Embryonic facial prominence (tissue), 1 donor: ENCODE results near the gene NRXN3.

Experiments used
- DNase-seq: peaks from one replicate; pipeline ENCODE4 v3.0.0-alpha.2; 2016; ENCODE audit errors: extremely low spot score

NRXN3 gene

DNA sequence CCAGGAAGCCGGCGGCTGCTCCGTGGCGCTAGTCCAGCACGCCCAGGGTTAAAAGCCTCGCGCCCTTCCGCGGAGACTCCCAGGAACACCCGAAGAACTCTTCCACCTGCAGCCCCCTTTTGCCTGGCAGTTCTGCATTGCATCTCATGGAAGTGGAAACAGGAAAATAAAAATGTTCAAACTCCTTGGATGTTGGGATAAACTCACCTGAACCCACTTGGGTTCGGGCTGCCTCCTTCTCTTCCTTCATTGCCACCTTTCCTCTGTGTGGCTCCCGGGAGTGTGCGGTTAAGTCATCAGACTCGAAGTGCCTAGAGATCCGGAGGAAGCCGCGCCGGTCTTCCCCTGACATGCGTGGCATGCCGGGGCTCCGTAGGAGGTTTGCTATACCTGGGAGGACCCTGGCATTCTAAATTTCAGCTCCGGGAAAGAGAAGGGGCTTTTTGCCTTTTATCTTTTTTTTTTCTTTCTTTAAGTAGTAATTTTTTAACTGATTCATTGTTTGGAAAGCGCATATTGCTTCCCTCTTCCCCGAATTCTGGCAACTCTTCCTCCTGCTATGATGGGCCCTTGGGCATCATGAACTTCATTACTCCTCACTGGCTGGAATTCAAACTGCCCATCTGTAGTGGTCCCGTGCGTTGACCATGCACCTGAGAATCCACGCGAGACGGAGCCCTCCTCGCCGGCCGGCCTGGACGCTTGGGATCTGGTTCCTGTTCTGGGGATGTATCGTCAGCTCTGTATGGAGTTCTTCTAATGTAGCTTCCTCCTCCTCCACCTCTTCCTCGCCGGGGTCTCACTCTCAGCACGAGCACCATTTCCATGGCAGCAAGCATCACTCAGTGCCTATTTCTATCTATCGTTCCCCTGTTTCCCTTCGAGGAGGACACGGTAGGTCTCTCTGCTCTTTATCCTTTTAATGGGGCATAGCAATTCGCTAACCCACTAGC is 1109.7 kb downstream of the NRXN3 start:
- DNase-seq = no peak

DNA sequence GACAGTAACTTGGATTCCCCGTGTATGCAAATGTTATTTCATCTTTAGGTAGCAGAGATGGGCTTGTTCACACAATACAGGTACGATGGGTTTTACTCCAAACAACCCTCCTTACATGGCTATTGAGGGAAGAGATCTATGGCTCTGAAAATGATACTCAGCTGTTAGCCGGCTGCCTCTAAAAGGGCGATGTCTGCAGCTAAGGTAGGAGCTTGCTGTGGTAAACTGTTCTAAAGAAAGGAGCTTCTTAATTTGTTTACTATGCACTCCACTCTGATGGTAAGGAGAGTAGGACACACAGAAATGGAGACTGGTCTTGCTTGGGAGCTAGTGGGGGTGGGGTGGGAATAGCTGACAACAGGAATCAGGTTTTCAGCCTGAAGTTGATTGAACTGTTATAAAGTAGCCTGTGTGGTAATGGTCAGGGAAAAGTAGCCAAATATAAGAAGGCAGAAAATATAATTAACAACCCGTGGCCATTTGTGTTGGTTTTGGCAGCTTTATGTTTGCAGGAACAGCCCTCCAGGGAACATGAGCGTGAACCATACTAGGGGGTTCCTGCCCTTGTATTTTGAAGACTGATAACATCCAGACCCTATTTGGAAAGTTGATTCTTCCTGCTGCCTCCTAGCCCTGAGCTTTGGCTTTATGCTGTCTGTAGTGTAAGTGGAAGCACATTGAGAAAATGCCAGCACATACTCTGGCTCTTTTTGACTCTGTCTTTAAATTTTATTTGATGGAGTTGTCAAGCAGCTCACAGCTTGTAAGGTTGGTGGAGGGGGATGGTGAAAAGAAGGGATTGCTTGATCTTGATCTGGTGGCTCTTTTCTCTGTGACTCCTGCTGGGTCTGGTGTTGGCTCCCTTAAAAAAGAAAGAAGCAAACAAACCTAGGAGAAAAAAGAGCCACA is 1111.3 kb downstream of the NRXN3 start:
- DNase-seq = no peak

DNA sequence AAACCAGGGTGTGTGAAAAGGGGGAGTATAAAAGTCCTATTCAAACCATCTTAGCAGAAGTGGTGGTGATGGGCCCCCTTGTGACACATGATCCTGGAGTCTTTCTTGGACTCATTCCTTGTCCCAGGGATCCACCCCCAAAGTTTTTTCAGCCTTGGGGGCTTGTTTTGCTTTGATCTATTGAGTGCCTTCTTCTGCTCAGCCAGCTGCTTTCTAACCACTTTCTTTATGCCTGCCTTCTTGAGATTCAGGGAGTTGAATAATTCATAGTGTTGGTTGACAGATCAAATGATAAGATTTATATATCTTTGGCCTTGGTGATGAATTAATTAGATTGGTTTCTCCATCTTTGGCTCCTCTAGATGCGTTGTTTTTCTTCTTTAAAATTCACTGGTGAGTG is 1114.4 kb downstream of the NRXN3 start:
- DNase-seq = no peak

DNA sequence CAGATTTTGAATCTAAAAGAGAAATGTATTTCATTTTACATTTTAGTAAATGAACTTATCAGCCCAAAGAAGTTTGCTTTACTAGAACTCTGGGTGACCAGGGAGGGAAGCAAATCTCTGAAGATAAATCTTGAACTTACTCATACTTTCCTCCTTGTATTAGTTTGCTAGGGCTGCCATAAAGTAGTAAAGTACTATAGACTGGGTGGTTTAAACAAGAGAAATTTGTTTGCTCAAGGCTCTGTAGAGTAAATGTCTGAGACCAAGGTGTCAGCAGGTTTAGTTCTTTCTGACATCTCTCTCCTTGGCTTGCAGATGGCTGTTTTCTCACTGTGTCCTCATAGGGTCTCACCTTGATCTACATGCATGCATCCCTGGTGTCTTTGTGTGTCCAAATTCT is 1115.1 kb downstream of the NRXN3 start:
- no peak for DNase-seq

DNA sequence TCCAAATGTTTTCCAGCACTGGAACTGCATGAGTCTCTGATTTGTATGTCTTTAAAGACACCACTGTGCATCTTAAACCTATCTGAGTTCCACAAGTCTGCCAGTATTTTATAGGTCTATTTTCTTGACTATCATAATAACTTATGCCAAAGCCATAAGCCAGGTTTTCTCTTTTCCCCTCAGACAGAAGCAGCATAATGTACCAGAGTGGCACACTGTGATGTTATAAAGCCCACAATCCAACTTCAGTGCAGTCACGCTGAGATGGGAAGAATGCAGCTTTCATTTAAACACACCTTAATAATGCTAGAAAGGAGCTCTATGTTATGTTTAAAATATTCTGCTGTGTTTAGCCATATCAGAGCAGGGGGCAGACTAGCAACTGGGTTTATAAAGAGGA is 1117.8 kb downstream of the NRXN3 start:
- DNase-seq = no peak

DNA sequence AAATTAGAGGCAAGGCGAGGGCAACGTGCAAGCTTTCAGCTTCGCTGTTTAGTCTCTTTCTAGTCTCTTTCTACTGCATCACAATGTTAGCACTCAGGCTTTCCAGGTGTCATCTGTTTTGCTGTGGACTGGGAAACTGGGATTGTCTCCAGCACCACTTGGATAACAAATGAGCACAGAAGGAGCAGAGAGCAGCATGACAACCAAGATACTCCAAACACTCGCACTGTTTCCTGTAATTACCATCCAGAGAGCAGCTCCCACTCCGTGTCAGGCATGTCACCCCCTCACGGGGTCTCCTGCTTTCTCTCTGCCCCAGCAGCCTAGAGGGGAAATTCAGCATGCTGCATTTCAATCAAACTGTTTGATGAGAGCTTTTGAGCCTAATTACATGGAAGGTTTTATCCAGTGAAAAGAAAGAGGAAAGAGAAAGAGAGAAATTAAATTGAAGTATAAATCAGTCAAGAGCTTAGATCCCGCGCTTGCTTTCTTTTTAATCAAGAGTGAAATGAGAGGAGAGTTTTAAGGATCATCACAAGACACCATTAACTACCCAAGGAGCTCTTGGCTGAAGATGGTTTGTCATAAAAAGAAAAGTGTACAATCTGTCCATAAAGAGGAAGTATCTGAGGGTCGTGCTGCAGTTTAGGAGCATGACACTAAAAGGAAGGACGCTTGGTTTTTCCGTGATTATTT is 1123.5 kb downstream of the NRXN3 start:
- no peak for DNase-seq

DNA sequence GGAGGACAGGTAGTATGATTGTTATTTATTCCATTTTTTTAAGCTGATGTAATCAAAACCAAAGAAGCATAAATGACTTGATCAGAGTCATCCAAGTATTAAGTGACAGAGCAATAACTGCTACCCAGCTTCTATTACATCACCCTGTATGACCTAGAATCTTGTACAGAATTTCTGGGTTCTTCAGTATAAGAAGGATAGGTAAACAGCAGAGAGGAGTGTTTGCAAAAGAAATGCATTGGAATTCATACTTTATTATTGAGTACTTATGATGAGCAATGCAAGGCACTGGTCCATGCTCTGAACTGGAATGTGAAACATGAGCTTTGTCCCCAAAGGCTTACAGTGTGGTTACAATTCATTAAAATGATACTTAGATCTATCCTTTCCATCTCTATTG is 1124.3 kb downstream of the NRXN3 start:
- DNase-seq = no peak

DNA sequence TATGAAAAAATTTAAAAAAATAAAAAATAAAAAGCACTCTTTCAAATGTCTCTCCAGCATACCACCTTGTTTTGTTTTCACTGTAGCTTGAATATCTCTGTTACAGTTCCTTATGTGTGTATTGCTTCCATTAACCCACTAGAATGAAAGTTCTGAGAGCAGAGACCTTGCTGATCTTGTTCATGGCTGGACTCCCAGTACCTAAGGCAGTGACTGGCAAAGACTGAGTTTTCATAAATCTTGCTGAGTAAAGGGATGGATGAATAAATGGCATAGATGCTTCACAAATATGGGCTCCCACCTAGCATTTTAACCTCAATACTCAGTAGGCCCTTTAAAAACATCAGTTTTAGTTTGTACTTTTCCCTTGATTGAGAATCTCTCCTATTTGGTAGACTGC is 1125.2 kb downstream of the NRXN3 start:
- no peak for DNase-seq

DNA sequence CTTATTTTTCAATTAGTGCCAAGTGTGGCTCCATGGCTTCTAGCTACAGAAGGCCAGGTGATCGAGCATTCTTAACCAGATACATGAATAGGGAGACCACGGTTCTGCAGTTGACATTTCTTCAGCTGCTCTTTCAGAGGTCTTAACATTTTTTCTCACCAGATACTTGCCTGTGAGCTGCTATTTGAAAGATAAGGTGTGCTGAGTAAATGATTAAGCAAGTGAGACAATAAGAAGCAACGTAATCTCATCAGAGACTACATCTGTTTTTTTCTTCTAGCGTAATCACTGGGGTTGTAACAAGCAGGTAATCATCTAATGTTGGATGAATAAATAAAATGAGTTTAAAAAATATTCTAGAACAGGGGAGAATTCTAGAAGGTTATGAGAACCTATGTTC is 1128.2 kb downstream of the NRXN3 start:
- no peak for DNase-seq

DNA sequence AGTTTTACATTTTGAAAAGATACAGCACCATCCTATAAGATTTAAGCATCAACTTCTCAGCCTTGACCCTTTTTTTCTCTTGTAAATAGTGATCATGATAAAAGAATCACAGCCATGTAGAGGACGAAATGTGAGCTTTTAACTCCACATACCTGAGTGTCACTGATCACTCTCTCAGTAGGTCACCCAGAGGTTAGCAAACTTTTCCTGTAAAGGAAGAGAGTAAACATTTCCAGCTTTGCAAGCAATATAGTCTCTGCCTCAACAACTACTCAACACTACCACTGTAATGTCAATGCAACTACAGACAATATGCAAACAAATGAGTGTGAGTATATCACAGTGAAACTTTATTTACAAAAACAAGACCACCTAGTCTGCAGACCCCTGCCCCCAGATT is 1129.0 kb downstream of the NRXN3 start:
- DNase-seq = no peak

DNA sequence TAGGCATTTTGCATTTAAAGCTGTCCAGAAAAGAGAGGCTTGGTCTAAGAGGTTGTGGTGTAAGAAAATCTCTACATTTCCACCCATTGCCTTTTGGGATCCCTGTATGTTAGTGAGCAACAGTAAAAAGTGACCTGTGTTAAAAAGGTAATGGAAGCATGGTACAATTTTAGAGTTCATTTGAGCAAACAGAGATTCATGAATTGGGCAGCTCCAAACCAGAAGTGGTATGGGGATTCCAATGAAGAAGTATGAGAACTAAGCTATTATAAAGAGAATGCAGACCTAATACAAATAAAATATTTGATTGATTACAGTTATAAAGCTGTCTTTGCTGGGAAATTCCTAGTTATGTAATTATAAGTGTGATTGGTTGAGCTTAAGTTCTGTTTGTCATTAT is 1134.1 kb downstream of the NRXN3 start:
- no peak for DNase-seq

DNA sequence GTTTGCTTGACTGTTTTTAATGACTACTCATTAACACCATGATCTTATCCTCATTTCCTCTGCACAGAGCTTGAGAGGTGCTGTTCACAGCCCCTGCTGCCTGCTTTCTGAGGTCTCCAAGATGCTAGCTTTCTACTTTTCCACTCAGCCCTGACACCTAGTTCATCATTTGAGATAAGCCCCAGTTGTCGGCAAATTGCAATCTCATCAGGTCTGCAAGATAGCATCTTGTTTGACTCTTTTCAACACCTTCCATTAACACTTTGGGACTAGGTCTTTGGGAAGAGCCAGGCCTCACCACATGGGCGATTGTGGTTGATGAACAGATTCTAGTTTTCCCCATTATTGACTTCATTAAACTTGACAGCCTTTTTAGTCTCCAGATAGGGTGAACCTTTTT is 1136.4 kb downstream of the NRXN3 start:
- no peak for DNase-seq

DNA sequence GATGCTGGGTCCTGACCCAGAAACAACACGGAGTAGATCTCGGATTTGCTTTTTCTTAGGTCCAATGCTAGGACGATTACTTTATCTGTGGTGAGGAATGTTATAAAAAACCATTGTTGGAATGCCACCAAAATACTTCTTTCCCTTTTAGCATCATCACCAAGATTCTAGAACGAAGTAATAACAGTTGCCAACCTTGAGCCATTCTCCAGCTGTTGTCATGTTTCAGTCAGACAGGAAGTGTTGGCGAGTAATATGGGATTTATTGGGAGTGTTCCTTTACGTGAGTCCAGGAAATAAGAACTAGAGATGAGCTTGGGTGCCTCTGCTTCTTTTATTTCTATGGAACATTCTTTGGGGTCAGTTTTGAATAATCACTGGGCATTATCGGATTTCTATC is 1148.2 kb downstream of the NRXN3 start:
- DNase-seq = no peak

DNA sequence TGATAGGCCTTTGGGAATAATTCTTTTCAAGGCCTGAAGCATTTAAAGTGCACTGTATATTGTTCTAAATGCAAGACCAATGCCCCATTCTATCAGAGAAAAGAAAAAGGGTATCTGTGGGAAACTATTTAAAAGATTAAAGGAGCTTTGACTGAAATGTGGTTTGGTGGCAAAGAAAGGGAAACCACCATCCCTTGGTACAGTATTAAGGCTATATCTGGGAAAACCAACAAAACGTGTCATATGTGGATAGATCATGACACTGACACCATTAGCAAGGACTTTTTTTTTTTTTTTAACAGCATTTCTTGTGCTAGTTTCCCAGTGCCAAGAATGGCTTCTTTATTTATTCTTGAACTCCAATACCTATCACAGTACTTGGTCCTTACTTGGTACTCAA is 1150.4 kb downstream of the NRXN3 start:
- no peak for DNase-seq

DNA sequence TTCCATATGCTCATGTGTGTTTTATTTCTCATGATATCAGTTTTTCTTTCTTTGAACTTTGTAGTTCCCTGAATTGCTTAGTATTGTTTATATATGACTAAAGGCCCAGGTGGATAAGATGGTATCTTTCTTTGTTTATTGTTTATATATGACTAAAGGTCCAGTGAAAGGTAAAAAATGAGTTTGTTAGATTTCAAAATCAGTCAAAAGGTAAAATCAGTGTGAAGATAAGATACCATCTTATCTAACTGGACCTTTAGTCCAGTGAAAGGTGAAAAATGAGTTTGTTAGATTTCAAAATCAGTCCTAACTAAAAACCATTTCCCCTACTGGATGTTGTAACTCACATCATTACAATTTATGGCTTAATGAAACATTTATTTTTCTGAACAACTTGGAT is 1150.9 kb downstream of the NRXN3 start:
- no peak for DNase-seq

DNA sequence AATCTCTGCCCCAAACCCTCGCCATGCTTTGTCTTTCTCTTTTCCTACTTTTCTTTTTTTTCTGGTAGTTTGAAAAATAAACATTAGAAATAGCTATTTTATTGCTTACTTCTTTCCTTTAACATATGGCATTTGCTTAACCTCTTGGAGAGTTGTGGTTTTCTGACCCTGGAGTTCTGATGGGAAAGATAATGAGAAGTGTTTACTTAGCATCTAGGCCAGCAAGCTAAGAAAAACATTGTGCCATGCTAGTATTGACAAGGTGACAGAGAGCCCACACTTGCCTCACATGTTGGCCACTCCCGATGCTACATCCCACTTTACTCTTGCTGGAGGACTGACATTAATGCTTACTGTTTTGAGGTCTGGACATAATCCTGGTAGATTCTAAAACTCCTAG is 1154.9 kb downstream of the NRXN3 start:
- no peak for DNase-seq

DNA sequence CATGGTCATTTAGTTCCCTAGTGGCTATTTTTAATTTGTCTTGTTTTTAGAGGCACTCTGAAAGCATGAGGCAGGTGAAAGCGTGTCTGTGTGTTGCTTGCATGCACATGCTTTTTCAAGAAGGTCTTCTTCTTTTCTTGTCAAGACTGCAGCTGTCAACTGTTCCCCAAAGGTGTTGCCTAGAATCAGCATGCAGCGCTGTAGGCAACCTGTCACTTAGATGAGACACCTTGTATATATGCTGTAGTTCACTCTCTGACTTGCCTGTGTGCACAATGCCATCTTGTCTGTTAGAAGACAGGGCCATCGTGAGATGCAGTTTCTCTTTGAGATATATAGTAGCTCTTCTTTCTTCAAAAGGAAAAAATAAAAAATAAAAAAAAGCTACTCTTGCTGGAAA is 1155.4 kb downstream of the NRXN3 start:
- DNase-seq = no peak

DNA sequence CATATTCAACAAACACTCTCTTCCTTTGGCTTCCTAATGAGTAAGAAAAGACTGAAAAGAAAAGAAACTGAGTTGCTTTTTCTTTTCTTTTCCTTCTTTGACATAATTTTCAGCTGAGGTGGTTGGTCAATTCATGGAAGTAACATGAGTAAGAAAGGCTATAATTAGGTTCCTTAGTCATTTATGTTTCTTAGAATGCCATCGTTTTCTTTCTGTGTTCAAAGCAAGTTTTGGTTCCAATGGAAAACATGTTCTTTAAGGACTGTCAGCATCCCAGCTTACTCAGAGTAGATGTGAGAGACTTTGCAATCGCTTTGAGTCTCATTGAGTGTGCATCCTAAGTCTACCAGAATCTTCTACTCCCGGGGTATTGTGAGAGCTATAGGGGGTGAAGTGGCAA is 1158.7 kb downstream of the NRXN3 start:
- DNase-seq = no peak

DNA sequence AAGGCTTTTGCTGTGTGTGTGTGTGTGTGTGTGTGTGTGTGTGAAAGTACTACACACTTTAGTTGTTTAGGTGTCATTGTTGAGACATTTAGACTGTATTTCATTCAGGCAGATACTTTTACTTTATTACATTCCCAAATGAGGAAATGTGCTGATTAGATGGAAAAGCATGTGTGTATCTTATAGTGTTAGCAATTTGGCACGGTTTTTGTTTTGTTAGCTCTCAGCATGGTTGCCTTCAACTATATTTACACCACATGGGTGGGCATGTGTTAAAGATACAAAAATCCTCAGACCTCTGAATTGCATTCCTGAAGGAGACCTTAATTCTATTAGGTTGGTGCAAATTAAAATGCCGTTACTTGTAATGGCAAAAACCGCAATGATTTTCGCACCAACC is 1161.7 kb downstream of the NRXN3 start:
- DNase-seq = no peak

DNA sequence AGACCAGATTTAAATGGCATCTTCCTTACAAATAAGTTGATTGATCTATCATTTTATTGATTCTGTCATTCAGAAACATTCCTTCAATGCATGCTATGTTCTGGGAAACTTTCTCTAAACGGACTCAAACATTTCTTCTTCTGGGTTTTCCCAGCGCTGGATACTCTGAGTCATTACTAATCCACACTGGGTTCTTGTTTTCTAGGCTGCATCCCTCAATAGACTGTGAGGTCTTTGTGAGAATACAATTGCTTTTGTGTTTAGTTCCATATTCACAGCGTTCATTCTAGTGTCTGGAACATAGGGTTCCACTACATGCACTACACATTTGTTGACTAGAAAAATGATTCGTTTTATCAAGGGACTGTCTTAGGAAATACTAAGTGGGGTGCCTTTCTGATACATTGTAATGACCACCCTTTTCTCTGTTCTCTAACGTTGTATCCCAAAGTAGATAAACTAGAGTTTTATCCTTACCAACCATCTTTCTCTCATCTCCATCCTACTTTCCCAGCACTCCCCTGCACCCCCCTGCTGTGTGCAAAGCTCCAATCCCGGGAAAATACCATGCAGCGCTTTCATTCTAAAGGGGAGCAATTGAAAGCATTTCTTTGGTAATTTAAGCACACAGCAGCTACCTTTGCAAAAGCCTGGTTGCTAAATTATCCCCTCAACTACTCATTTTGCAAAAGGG is 1162.5 kb downstream of the NRXN3 start:
- no peak for DNase-seq

DNA sequence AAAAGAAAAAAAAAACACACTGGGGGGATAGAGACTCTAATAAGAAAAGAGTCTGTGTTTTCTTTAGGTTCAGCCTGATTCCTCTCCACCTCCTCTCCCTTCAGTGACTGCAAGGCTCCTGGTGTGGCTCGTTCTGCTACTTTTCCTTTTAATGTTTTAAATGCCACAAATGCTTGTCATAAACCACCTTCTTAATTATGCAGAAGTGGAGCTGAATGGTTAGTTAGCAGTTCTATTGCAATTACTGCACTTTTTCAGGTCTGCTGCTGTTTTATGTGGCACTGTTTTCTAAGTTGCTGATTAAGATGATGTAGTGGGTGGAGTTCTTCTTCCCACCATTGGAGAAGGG is 1163.0 kb downstream of the NRXN3 start:
- no peak for DNase-seq

DNA sequence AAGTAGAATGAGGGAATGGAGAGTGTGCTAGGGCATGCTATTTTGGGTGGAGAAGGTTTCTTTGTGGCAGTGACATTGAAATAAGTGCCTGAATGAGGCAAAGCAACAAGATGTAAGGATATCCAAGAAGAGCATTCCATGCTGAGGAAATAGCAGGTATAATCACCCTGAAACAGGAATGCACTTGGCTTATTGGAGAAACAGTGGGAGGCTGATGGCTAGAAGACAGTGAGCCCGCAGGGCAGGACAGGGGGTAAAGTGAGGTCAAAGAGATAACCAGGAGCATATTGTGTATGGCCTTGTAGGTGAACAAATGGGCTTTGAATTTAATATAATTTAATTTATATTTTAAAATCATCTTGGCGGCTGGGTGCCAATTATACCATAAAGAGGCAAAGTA is 1164.1 kb downstream of the NRXN3 start:
- DNase-seq = no peak
